H1 (cell line): Measurements from ENCODE around the gene FSTL4. TPM values are rescaled to one million over a fixed set of nuclear protein-coding genes. Genes with fewer than 3 reads are reported as not detected.
A peak's percentile ranks its signal among the peaks of the same experiment; 100 is the strongest.

Experiments used
- CTCF ChIA-PET: fragments of 300-600 bp; sonication (Branson Sonifier 250); formaldehyde crosslinking; loops from one replicate; lab custom pipeline; 2021; ENCODE audit not compliant: partially characterized antibody; lab: Charles Lee
- POLR2A ChIA-PET: fragments of 300-600 bp; sonication (Branson Sonifier 250); formaldehyde crosslinking; loops from one replicate; lab custom pipeline; 2021; ENCODE audit warnings: inconsistent platforms; ENCODE audit not compliant: partially characterized antibody; lab: Charles Lee
- DNase-seq, 2 experiments: peaks; one replicate each; pipeline versions ENCODE4 v3.0.0 to v3.0.0-alpha.2; 2010 to 2022; ENCODE audit warnings: low spot score in 2 of 2, low read depth in 1 of 2, mixed read lengths in 1 of 2
- FAIRE-seq: peaks from 2 replicates; lab custom pipeline; 2011; peaks lifted over from hg19 to GRCh38; lab: Jason Lieb, UNC
- H2AFZ ChIP-seq: 2 replicates; pipeline ENCODE4 v1.8.1; 2012; ENCODE audit warnings: low read length, inconsistent platforms
- H2AK5ac ChIP-seq: 2 replicates; pipeline ENCODE4 v1.6.1; 2013; ENCODE audit warnings: low read depth, low read length
- H2BK120ac ChIP-seq: replicated peaks from 2 replicates; pipeline ENCODE3; 2013; ENCODE audit warnings: low read depth, low read length, inconsistent platforms
- H2BK12ac ChIP-seq: 2 replicates; pipeline ENCODE4 v1.6.1; 2013; ENCODE audit warnings: low read depth, low read length
- H2BK15ac ChIP-seq: 2 replicates; pipeline ENCODE4 v1.6.1; 2013; ENCODE audit warnings: low read length
- H2BK20ac ChIP-seq: 2 replicates; pipeline ENCODE4 v1.6.1; 2013; ENCODE audit warnings: low read length
- H2BK5ac ChIP-seq: 2 replicates; pipeline ENCODE4 v1.6.1; 2013; ENCODE audit warnings: low read depth, low read length
- H3K14ac ChIP-seq: 2 replicates; pipeline ENCODE4 v1.6.1; 2013; ENCODE audit warnings: inconsistent platforms; ENCODE audit not compliant: insufficient read length
- H3K18ac ChIP-seq: 2 replicates; pipeline ENCODE4 v1.6.1; 2013; ENCODE audit warnings: low read length; ENCODE audit errors: extremely low read depth
- H3K23ac ChIP-seq: 2 replicates; pipeline ENCODE4 v1.6.1; 2013; ENCODE audit warnings: inconsistent platforms; ENCODE audit not compliant: insufficient read length
- H3K23me2 ChIP-seq: 2 replicates; pipeline ENCODE4 v1.6.1; 2013; ENCODE audit warnings: low read depth, low read length
- H3K27ac ChIP-seq: 2 replicates; pipeline ENCODE4 v1.6.1; 2011; ENCODE audit warnings: low read depth, low read length, inconsistent platforms
- H3K27me3 ChIP-seq, 4 experiments: replicated peaks in 1 of 4; 1 replicate in 1 of 4; 2 replicates in 3 of 4; pipeline versions ENCODE4 v1.6.1 to v1.8.1; 2011 to 2013; ENCODE audit warnings: low read length in 3 of 4, mild to moderate bottlenecking in 3 of 4, inconsistent platforms in 2 of 4, mixed read lengths in 2 of 4, moderate library complexity in 1 of 4; ENCODE audit not compliant: control insufficient read depth in 3 of 4, insufficient read depth in 3 of 4; ENCODE audit errors: extremely low read depth in 1 of 4
- H3K36me3 ChIP-seq, 4 experiments: 2 replicates each; pipeline versions ENCODE4 v1.6.1 to v1.8.1; 2011 to 2013; ENCODE audit warnings: mild to moderate bottlenecking in 4 of 4, low read length in 3 of 4, moderate library complexity in 2 of 4, control low read depth in 1 of 4, inconsistent platforms in 1 of 4; ENCODE audit not compliant: insufficient read depth in 4 of 4, control insufficient read depth in 2 of 4
- H3K4ac ChIP-seq: replicated peaks from 2 replicates; pipeline ENCODE3; 2013; ENCODE audit warnings: low read length, low read depth, mixed read lengths, inconsistent platforms; ENCODE audit not compliant: insufficient read length
- H3K4me1 ChIP-seq, 4 experiments: replicated peaks in 1 of 4; 1 replicate in 1 of 4; 2 replicates in 3 of 4; pipeline versions ENCODE4 v1.6.1 to v1.8.1; 2011 to 2013; ENCODE audit warnings: low read length in 3 of 4, inconsistent platforms in 2 of 4, mixed read lengths in 1 of 4; ENCODE audit not compliant: insufficient read depth in 4 of 4, control insufficient read depth in 3 of 4
- H3K4me2 ChIP-seq, 2 experiments: 2 replicates each; pipeline versions ENCODE4 v1.6.1 to v1.8.1; 2011 to 2013; ENCODE audit warnings: low read depth in 2 of 2, low read length in 2 of 2, control low read depth in 1 of 2, inconsistent platforms in 1 of 2, mild to moderate bottlenecking in 1 of 2; ENCODE audit not compliant: insufficient read depth in 1 of 2
- H3K4me3 ChIP-seq, 4 experiments: fragments of 200-600, 300-600 bp in 1 of 4; sonication (generic), shearing (Covaris generic), sonication (Bioruptor Twin) in 1 of 4; 2 replicates each; pipeline versions ENCODE4 v1.5.1 to v1.8.1; 2011 to 2016; ENCODE audit warnings: low read length in 4 of 4, low read depth in 3 of 4, control low read depth in 2 of 4, inconsistent platforms in 2 of 4, mild to moderate bottlenecking in 2 of 4, mixed read lengths in 1 of 4, moderate library complexity in 1 of 4; ENCODE audit not compliant: insufficient read depth in 2 of 4; ENCODE audit errors: extremely low read depth in 1 of 4
- H3K56ac ChIP-seq: replicated peaks from 2 replicates; pipeline ENCODE3; 2013; ENCODE audit warnings: low read depth, mild to moderate bottlenecking, mixed read lengths, low read length, inconsistent platforms; ENCODE audit not compliant: insufficient read length
- H3K79me1 ChIP-seq: 2 replicates; pipeline ENCODE4 v1.6.1; 2013; ENCODE audit warnings: low read depth, low read length, control low read depth
- H3K79me2 ChIP-seq, 2 experiments: 2 replicates each; pipeline versions ENCODE4 v1.6.1 to v1.8.1; 2012 to 2013; ENCODE audit warnings: low read length in 2 of 2, mild to moderate bottlenecking in 2 of 2, inconsistent platforms in 1 of 2; ENCODE audit not compliant: insufficient read depth in 2 of 2, control insufficient read depth in 1 of 2
- H3K9ac ChIP-seq, 4 experiments: replicated peaks in 1 of 4; 1 replicate in 1 of 4; 2 replicates in 3 of 4; pipeline versions ENCODE4 v1.6.1 to v1.8.1; 2011 to 2013; ENCODE audit warnings: low read depth in 3 of 4, low read length in 3 of 4, control low read depth in 2 of 4, mild to moderate bottlenecking in 2 of 4, moderate library complexity in 2 of 4, inconsistent platforms in 1 of 4; ENCODE audit errors: extremely low read depth in 1 of 4
- H3K9me3 ChIP-seq, 2 experiments: 2 replicates each; pipeline versions ENCODE4 v1.6.1 to v1.8.1; 2012 to 2013; ENCODE audit warnings: mild to moderate bottlenecking in 2 of 2, moderate library complexity in 2 of 2, control low read depth in 1 of 2, inconsistent platforms in 1 of 2, low read depth in 1 of 2, low read length in 1 of 2, mixed read lengths in 1 of 2; ENCODE audit not compliant: insufficient read depth in 2 of 2
- H4K20me1 ChIP-seq, 2 experiments: replicated peaks in 1 of 2; 2 replicates each; pipeline versions ENCODE3 to v1.8.1; 2011 to 2013; ENCODE audit warnings: inconsistent platforms in 2 of 2, low read length in 2 of 2, mild to moderate bottlenecking in 1 of 2; ENCODE audit not compliant: insufficient read depth in 2 of 2, control insufficient read depth in 1 of 2
- H4K5ac ChIP-seq: 2 replicates; pipeline ENCODE4 v1.6.1; 2013; ENCODE audit warnings: low read length, low read depth, mixed read lengths, inconsistent platforms; ENCODE audit not compliant: insufficient read length
- H4K8ac ChIP-seq: 2 replicates; pipeline ENCODE4 v1.8.0; 2013; ENCODE audit warnings: mild to moderate bottlenecking, moderate library complexity, low read length, inconsistent platforms; ENCODE audit not compliant: insufficient read depth; ENCODE audit errors: extremely low read depth
- H4K91ac ChIP-seq: replicated peaks from 2 replicates; pipeline ENCODE3; 2013; ENCODE audit warnings: low read length, mixed read lengths, inconsistent platforms; ENCODE audit not compliant: insufficient read length
- CBX5 ChIP-seq: fragments of 300-800, 300-1000 bp; sonication (generic); IDR thresholded peaks from 2 replicates; pipeline ENCODE4 v1.7.1; 2016; ENCODE audit warnings: antibody characterized with exemption, low read length, low read depth
- CTBP2 ChIP-seq: IDR thresholded peaks from 2 replicates; pipeline ENCODE4 v1.7.0; 2011; ENCODE audit warnings: borderline replicate concordance, mild to moderate bottlenecking, moderate library complexity, mixed read lengths, low read length; ENCODE audit not compliant: insufficient read depth, insufficient read length
- EZH2 ChIP-seq: fragments of 200-600 bp; sonication (generic); IDR thresholded peaks from 2 replicates; pipeline ENCODE4 v1.7.1; 2012; ENCODE audit warnings: low read depth, mild to moderate bottlenecking, moderate library complexity, low read length, inconsistent platforms; ENCODE audit not compliant: severe bottlenecking
- HDAC2 ChIP-seq, 2 experiments: fragments of 300-600 bp in 1 of 2; sonication (generic) in 1 of 2; IDR thresholded peaks; 2 replicates each; pipeline ENCODE4 v1.6.1; 2011 to 2012; ENCODE audit warnings: low read depth in 2 of 2, low read length in 2 of 2, mild to moderate bottlenecking in 2 of 2, moderate library complexity in 2 of 2, borderline replicate concordance in 1 of 2, inconsistent platforms in 1 of 2
- HDAC6 ChIP-seq: IDR thresholded peaks from one replicate; pipeline ENCODE4 v1.7.1; 2012; ENCODE audit warnings: low read depth, mild to moderate bottlenecking, inconsistent platforms, low read length, moderate library complexity
- KDM1A ChIP-seq: fragments of 200-600, 300-600 bp; sonication (generic); IDR thresholded peaks from 2 replicates; pipeline ENCODE4 v1.7.1; 2016; ENCODE audit warnings: mild to moderate bottlenecking, low read length, borderline replicate concordance
- POLR2A ChIP-seq, 2 experiments: IDR thresholded peaks; 1 replicate in 1 of 2; 2 replicates in 1 of 2; pipeline ENCODE4 v1.6.1; 2011; ENCODE audit warnings: low read depth in 2 of 2, low read length in 2 of 2, mild to moderate bottlenecking in 2 of 2; ENCODE audit errors: control extremely low read depth in 1 of 2
- SAP30 ChIP-seq: fragments of 300-600 bp; sonication (generic); IDR thresholded peaks from 2 replicates; pipeline ENCODE4 v1.7.1; 2012; ENCODE audit warnings: low read length, moderate library complexity, mild to moderate bottlenecking, inconsistent platforms; ENCODE audit not compliant: insufficient read depth, insufficient replicate concordance
- SIX5 ChIP-seq: IDR thresholded peaks from 2 replicates; pipeline ENCODE4 v1.6.1; 2011; ENCODE audit warnings: mild to moderate bottlenecking, low read depth, low read length
- TEAD4 ChIP-seq: IDR thresholded peaks from 2 replicates; pipeline ENCODE4 v1.6.1; 2012; ENCODE audit warnings: low read depth, low read length, inconsistent platforms, mixed read lengths
- WGBS, 2 experiments: shearing (Covaris generic) in 1 of 2; methylation state at CpG; one replicate each; pipeline versions ENCODE4 v1.1.6 to v1.1.7; 2013 to 2015; ENCODE audit warnings: low lambda C conversion rate in 2 of 2, mixed read lengths in 2 of 2, inconsistent platforms in 1 of 2, low coverage in 1 of 2, missing lambda C conversion rate in 1 of 2; ENCODE audit not compliant: insufficient replicate concordance in 2 of 2, insufficient coverage in 1 of 2, insufficient read length in 1 of 2; ENCODE audit errors: extremely low coverage in 1 of 2, missing lambda C conversion rate in 1 of 2; 5-methylcytosine and 5-hydroxymethylcytosine counted together
- polyA plus RNA-seq, 7 experiments: library from polyadenylated mRNA; depleted of rRNA in 3 of 7; stranded (reverse) in 5 of 7; unstranded in 2 of 7; fragments of >200 nt in 5 of 7; fragments of 200-250 nt in 2 of 7; gene quantifications; 1 replicate in 5 of 7; 2 replicates in 1 of 7; 4 replicates in 1 of 7; pipeline versions ENCODE4 v1.2.1 to v1.2.3, GENCODE V29; 2011 to 2013; ENCODE audit warnings: missing spikeins in 2 of 7, mixed read lengths in 2 of 7
- total RNA-seq: library from RNA; stranded (reverse); fragmentation: NEBNext Ultra II Directional; extraction: Animal tissue kit (Norgen Biotek cat#: 25700); gene quantifications from 2 replicates; pipeline ENCODE4 v1.2.1, GENCODE V29; 2021
- TF ChIP-seq, protein P1 (sequence below): IDR thresholded peaks from 2 replicates; pipeline ENCODE4 v1.6.1; 2012; ENCODE audit warnings: inconsistent platforms

Gene FSTL4
- total and polyA plus RNA-seq, 2 of the 8 experiments (the other 6 are each of a cell fraction or from before 2014, with no cell fraction given) = 3.1 to 4.1 TPM

- CTCF ChIA-PET = interaction anchor here (0.9 to 2.9 kb wide), 4 partner anchors 7 to 60 kb away, joined by 3 to 17 read pairs (median 6); no protein-coding TSS in a partner anchor
- 66% methylated on average over 3 of the region's 4 CpGs; no CpG with 5 or more reads in 1 of the 2 experiments for WGBS, 2 experiments
- TF ChIP-seq EZH2 = no peak
- TF ChIP-seq HDAC2 (IDR thresholded peaks at IDR 0.05; ENCODE audit: borderline replicate concordance in 1 of 2, low read depth in 2 of 2, low read length in 2 of 2) = no peak
- no peak for TF ChIP-seq SAP30
- TF ChIP-seq KDM1A = no peak
- TF ChIP-seq CBX5 = no peak
- no peak for TF ChIP-seq TEAD4
- TF ChIP-seq, protein P1, sequence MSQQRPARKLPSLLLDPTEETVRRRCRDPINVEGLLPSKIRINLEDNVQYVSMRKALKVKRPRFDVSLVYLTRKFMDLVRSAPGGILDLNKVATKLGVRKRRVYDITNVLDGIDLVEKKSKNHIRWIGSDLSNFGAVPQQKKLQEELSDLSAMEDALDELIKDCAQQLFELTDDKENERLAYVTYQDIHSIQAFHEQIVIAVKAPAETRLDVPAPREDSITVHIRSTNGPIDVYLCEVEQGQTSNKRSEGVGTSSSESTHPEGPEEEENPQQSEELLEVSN = no peak
- TF ChIP-seq SIX5 = no peak
- TF ChIP-seq HDAC6 = no peak
- no peak for TF ChIP-seq CTBP2
- no peak for TF ChIP-seq POLR2A (IDR thresholded peaks at IDR 0.05; ENCODE audit: control extremely low read depth in 1 of 2, low read depth in 2 of 2, low read length in 2 of 2)
Measured at GRCh38 chr5:133467826-133468463, 144.4 kb downstream of the FSTL4 start.

More at GRCh38 chr5:133467826-133468463, 144.4 kb downstream of the FSTL4 start:
- Histone ChIP-seq H3K9ac (no peak overlapping the region), H3K14ac (no peak overlapping the region), H2AK5ac (no peak overlapping the region), H3K23ac (no peak overlapping the region), H3K4me1 (peaks cover 0 to 14% (median 8%) of the 10 kb centered on the region in 4 experiments; a peak in 5 of 7 replicates), H3K23me2 (peaks cover 6% of the 10 kb centered on the region; the same call in 1 of the 2 replicates), H2BK20ac (0 out of 2 replicates have a peak overlapping the region, but pooled peaks have one; percentile 32), H4K5ac (no peak overlapping the region), H2BK5ac (no peak overlapping the region), H2BK15ac (0 out of 2 replicates have a peak overlapping the region, but pooled peaks have one; percentile 29), H4K20me1 (peaks cover 0 to 4% of the 10 kb centered on the region in 2 experiments), H2BK120ac (no peak overlapping the region), H3K18ac (no peak overlapping the region; the same call in 1 of the 2 replicates), H2AFZ (no peak overlapping the region), H3K27me3 (no peaks in the 10 kb centered on the region), H4K91ac (no peak overlapping the region), H3K4me2 (peak overlapping the region; percentile 3 to 49; a peak in 3 of 4 replicates), H3K27ac (no peak overlapping the region), H4K8ac (no peak overlapping the region; the same call in 1 of the 2 replicates), H3K56ac (no peak overlapping the region), H3K4me3 (no peak overlapping the region), H3K79me1 (peaks cover 3% of the 10 kb centered on the region; the same call in 1 of the 2 replicates), H3K9me3 (no peaks in the 10 kb centered on the region), H3K79me2 (no peaks in the 10 kb centered on the region), H2BK12ac (peak overlapping the region; percentile 9; the same call in 1 of the 2 replicates), H3K36me3 (no peaks in the 10 kb centered on the region), H3K4ac (no peak overlapping the region)
- no peak for FAIRE-seq
- DNase-seq = no peak
- POLR2A ChIA-PET = no interaction called here
